Measurements from ENCODE around the gene CYP1A1. TPM values are rescaled to one million over a fixed set of nuclear protein-coding genes. Genes with fewer than 3 reads are reported as not detected.
A peak's percentile ranks its signal among the peaks of the same experiment; 100 is the strongest.
"Not testable (repeated sequence)": the region's sequence is repeated elsewhere in the genome, so short reads cannot be mapped to it uniquely, and the experiment has no call there.

CYP1A1 gene
- total RNA-seq, 5 donors from 2014 or later (not counting 1 experiment from before 2014, with no cell fraction given) = 0.14 to 3.3 (median 1.9) TPM; not detected in 1

GRCh38 chr15:74732846-74733245 is 7.5 kb upstream of the CYP1A1 start:
- H3K4me1 ChIP-seq (ENCODE audit: control insufficient read depth in 1 of 2, extremely low read depth in 1 of 2, insufficient read depth in 2 of 2, low read length in 2 of 2) = no peaks in the 10 kb centered on the region
- peaks cover 2 to 39% of the 10 kb centered on the region in 2 experiments for H3K27me3 ChIP-seq (replicated peaks in 1 of 2; ENCODE audit: control insufficient read depth in 2 of 2, extremely low read depth in 1 of 2, insufficient read depth in 2 of 2, low read length in 1 of 2)
- Mint-ChIP-seq H3K4me1 (no peaks in the 10 kb centered on the region), H3K4me3 (no peak overlapping the region), H3K27ac (no peak overlapping the region), H3K36me3 (no peaks in the 10 kb centered on the region), H3K9me3 (peaks cover 0 to 4% (median under 1%) of the 10 kb centered on the region in 3 donors), H3K27me3 (peaks cover 30 to 57% of the 10 kb centered on the region in 2 donors)
- no peak for DNase-seq
- no peak for ATAC-seq (replicated peaks in 1 of 4)
- ChIA-PET POLR2A (interaction anchor here in 1 of 2 donors (0.6 kb wide), 1 partner anchor 137 kb away, joined by 3 read pairs; no protein-coding TSS in a partner anchor), CTCF (no interaction called here)
- H3K27ac ChIP-seq (ENCODE audit: low read length) = no peak overlapping the region
- H3K9me3 ChIP-seq = no peaks in the 10 kb centered on the region
- no peak overlapping the region for H3K4me3 ChIP-seq (ENCODE audit: control insufficient read depth in 1 of 2, extremely low read depth in 1 of 2, low read length in 1 of 2)
- 73% methylated on average over 3 of the region's 5 CpGs for whole genome bisulfite sequencing (ENCODE audit: insufficient coverage)
- no peaks in the 10 kb centered on the region for H3K36me3 ChIP-seq (ENCODE audit: control insufficient read depth in 2 of 2, extremely low read depth in 1 of 2, insufficient read depth in 1 of 2, low read length in 1 of 2)

DNA sequence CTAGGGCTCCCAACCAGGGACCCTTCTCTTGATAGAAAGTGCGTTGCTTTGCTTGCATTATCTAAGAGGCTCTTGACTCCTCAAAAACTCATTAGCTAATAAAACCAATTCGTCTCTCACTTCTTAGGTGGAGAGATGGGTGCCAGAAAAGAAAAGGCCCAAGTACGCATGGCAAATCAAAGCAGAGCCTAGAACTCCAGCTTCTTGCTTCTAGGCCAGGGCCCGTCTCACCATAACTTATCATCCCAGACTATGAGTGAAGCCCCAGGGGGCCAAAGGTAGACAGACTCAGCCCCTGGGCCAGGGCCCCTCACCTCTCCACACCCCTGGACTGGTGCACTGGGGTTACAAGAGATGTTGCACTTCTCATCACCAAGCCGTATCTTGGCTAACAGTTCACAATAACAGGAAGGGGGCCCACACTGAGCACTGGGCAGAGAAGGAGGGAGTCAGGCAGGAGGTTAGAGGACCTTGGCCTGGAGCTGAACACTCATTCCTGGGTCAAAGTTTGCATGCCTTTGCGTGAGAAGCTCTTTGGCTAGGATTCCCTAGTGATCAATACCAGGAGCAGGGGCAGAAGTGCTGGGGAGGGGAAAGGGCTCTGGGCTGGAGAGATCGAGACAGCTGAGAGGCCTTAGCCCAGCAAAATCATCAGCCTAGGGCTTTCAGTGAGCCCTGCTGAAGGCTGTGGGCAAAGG is 5.4 kb upstream of the CYP1A1 start:
- ATAC-seq (replicated peaks in 1 of 4) = no peak
- H3K27ac Mint-ChIP-seq = no peak overlapping the region
- H3K4me1 Mint-ChIP-seq = peaks cover 6 to 8% (median 7%) of the 10 kb centered on the region in 3 donors
- ChIA-PET POLR2A (no interaction called here), CTCF (interaction anchor here in 1 of 2 donors (0.6 kb wide), 1 partner anchor 38 kb away, joined by 6 read pairs; no protein-coding TSS in a partner anchor)
- WGBS (ENCODE audit: insufficient coverage) = 100% methylated on average over 1 of the region's 7 CpGs
- H3K36me3 Mint-ChIP-seq = no peaks in the 10 kb centered on the region
- no peak for DNase-seq
- H3K4me3 Mint-ChIP-seq = no peak overlapping the region
- H3K4me3 ChIP-seq (ENCODE audit: control insufficient read depth in 1 of 2, extremely low read depth in 1 of 2, low read length in 1 of 2) = no peak overlapping the region
- H3K9me3 ChIP-seq = no peaks in the 10 kb centered on the region
- peaks cover 25 to 48% of the 10 kb centered on the region in 2 donors for H3K27me3 Mint-ChIP-seq
- no peak overlapping the region for H3K27ac ChIP-seq (ENCODE audit: low read length)
- peaks cover 3 to 13% of the 10 kb centered on the region in 2 experiments for H3K4me1 ChIP-seq (ENCODE audit: control insufficient read depth in 1 of 2, extremely low read depth in 1 of 2, insufficient read depth in 2 of 2, low read length in 2 of 2)
- peaks cover 5 to 53% of the 10 kb centered on the region in 2 experiments for H3K27me3 ChIP-seq (replicated peaks in 1 of 2; ENCODE audit: control insufficient read depth in 2 of 2, extremely low read depth in 1 of 2, insufficient read depth in 2 of 2, low read length in 1 of 2)
- H3K9me3 Mint-ChIP-seq = no peaks in the 10 kb centered on the region
- H3K36me3 ChIP-seq (ENCODE audit: control insufficient read depth in 2 of 2, extremely low read depth in 1 of 2, insufficient read depth in 1 of 2, low read length in 1 of 2) = no peaks in the 10 kb centered on the region

- H3K4me1 ChIP-seq (ENCODE audit: control insufficient read depth in 1 of 2, extremely low read depth in 1 of 2, insufficient read depth in 2 of 2, low read length in 2 of 2) = peaks cover 3 to 15% of the 10 kb centered on the region in 2 experiments
- H3K9me3 Mint-ChIP-seq; H3K36me3 ChIP-seq (ENCODE audit: control insufficient read depth in 2 of 2, extremely low read depth in 1 of 2, insufficient read depth in 1 of 2, low read length in 1 of 2); H3K27ac ChIP-seq (ENCODE audit: low read length); H3K9me3 ChIP-seq; H3K36me3 Mint-ChIP-seq; POLR2A ChIA-PET; ATAC-seq (replicated peaks in 1 of 4); DNase-seq; H3K4me3 Mint-ChIP-seq; H3K4me3 ChIP-seq (ENCODE audit: control insufficient read depth in 1 of 2, extremely low read depth in 1 of 2, low read length in 1 of 2); H3K27ac Mint-ChIP-seq; CTCF ChIA-PET: not testable (repeated sequence)
- WGBS (ENCODE audit: insufficient coverage) = no CpG with 5 or more reads among the region's 6 CpGs
- Mint-ChIP-seq H3K4me1 (peaks cover 9 to 13% (median 11%) of the 10 kb centered on the region in 3 donors), H3K27me3 (peaks cover 23 to 44% of the 10 kb centered on the region in 2 donors)
- H3K27me3 ChIP-seq (replicated peaks in 1 of 2; ENCODE audit: control insufficient read depth in 2 of 2, extremely low read depth in 1 of 2, insufficient read depth in 2 of 2, low read length in 1 of 2) = peaks cover 9 to 55% of the 10 kb centered on the region in 2 experiments
Observed at GRCh38 chr15:74729372-74729771, 4.0 kb upstream of the CYP1A1 start.

GRCh38 chr15:74728699-74729098 is 3.4 kb upstream of the CYP1A1 start:
- DNase-seq; H3K36me3 Mint-ChIP-seq; CTCF ChIA-PET; H3K9me3 Mint-ChIP-seq; POLR2A ChIA-PET; H3K4me3 ChIP-seq (ENCODE audit: control insufficient read depth in 1 of 2, extremely low read depth in 1 of 2, low read length in 1 of 2); H3K36me3 ChIP-seq (ENCODE audit: control insufficient read depth in 2 of 2, extremely low read depth in 1 of 2, insufficient read depth in 1 of 2, low read length in 1 of 2); ATAC-seq (replicated peaks in 1 of 4); H3K27ac Mint-ChIP-seq; H3K27ac ChIP-seq (ENCODE audit: low read length); H3K9me3 ChIP-seq; H3K4me3 Mint-ChIP-seq: not testable (repeated sequence)
- H3K4me1 ChIP-seq (ENCODE audit: control insufficient read depth in 1 of 2, extremely low read depth in 1 of 2, insufficient read depth in 2 of 2, low read length in 2 of 2) = peaks cover 3 to 15% of the 10 kb centered on the region in 2 experiments
- peaks cover 9 to 55% of the 10 kb centered on the region in 2 experiments for H3K27me3 ChIP-seq (replicated peaks in 1 of 2; ENCODE audit: control insufficient read depth in 2 of 2, extremely low read depth in 1 of 2, insufficient read depth in 2 of 2, low read length in 1 of 2)
- H3K4me1 Mint-ChIP-seq = peaks cover 9 to 13% (median 11%) of the 10 kb centered on the region in 3 donors
- WGBS (ENCODE audit: insufficient coverage) = 82% methylated on average over 10 of the region's 30 CpGs
- peaks cover 17 to 38% of the 10 kb centered on the region in 2 donors for H3K27me3 Mint-ChIP-seq

DNA sequence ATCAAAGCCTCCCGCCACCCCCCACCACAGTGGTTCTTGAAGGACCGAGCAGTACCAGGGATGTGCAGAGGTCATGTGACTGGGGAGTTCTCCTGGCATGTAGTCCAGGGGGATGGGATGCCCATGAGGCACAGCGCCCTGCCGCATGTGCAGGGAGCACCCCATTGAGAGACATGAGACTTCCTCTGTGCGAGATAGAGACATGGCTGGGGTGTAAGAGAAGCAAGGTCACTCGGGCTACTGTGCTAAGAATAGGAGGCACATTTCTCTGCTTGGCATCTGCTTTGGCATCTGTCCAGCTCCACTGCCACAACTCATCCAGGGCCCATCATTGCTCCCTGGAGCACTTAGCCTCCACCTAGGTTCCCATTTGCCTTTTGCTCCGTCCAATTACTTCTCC is 2.4 kb upstream of the CYP1A1 start:
- DNase-seq = no peak
- no peak for ATAC-seq (replicated peaks in 1 of 4)
- no peaks in the 10 kb centered on the region for H3K9me3 Mint-ChIP-seq
- WGBS (ENCODE audit: insufficient coverage) = 88% methylated on average over 4 of the region's 7 CpGs
- peaks cover 14 to 30% of the 10 kb centered on the region in 2 donors for H3K27me3 Mint-ChIP-seq
- no peak overlapping the region for H3K27ac Mint-ChIP-seq
- Histone ChIP-seq H3K9me3 (no peaks in the 10 kb centered on the region), H3K36me3 (ENCODE audit: control insufficient read depth in 2 of 2, extremely low read depth in 1 of 2, insufficient read depth in 1 of 2, low read length in 1 of 2) (no peaks in the 10 kb centered on the region), H3K27ac (ENCODE audit: low read length) (no peak overlapping the region), H3K27me3 (replicated peaks in 1 of 2; ENCODE audit: control insufficient read depth in 2 of 2, extremely low read depth in 1 of 2, insufficient read depth in 2 of 2, low read length in 1 of 2) (peaks cover 9 to 49% of the 10 kb centered on the region in 2 experiments), H3K4me3 (ENCODE audit: control insufficient read depth in 1 of 2, extremely low read depth in 1 of 2, low read length in 1 of 2) (no peak overlapping the region), H3K4me1 (ENCODE audit: control insufficient read depth in 1 of 2, extremely low read depth in 1 of 2, insufficient read depth in 2 of 2, low read length in 2 of 2) (peaks cover 3 to 15% of the 10 kb centered on the region in 2 experiments)
- peaks cover 9 to 13% (median 11%) of the 10 kb centered on the region in 3 donors for H3K4me1 Mint-ChIP-seq
- CTCF ChIA-PET = interaction anchor here in 1 of 2 donors (0.5 kb wide), 1 partner anchor 9 kb away, joined by 3 read pairs; no protein-coding TSS in a partner anchor
- POLR2A ChIA-PET = no interaction called here
- peak overlapping the region in 2 of 3 donors; percentile 76 to 81 for H3K4me3 Mint-ChIP-seq
- no peaks in the 10 kb centered on the region for H3K36me3 Mint-ChIP-seq

DNA sequence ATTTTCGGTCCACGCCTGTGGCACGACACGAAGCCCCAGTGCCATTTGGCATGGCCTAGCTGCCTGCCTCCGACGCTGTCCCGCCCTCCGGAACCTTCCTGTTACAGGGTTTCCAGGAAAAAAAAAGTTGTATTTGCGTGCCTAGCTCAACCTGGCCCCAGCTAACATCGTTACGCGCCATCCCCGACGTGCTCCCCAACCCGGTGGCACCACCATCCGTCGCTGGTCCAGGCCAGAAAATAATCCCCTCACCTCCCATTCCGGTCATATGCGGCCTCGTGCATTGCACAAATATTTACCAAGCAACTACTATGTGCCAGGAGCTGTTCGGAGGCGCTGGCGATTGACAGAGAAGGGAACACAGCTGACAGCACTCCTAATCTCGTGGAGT is 1.4 kb upstream of the CYP1A1 start:
- H3K4me1 ChIP-seq (ENCODE audit: control insufficient read depth in 1 of 2, extremely low read depth in 1 of 2, insufficient read depth in 2 of 2, low read length in 2 of 2) = peaks cover 3 to 15% of the 10 kb centered on the region in 2 experiments
- no peaks in the 10 kb centered on the region for H3K36me3 Mint-ChIP-seq
- peaks cover 9 to 13% (median 11%) of the 10 kb centered on the region in 3 donors for H3K4me1 Mint-ChIP-seq
- H3K9me3 Mint-ChIP-seq = no peaks in the 10 kb centered on the region
- ChIA-PET POLR2A (no interaction called here), CTCF (interaction anchor here in 1 of 2 donors (0.5 kb wide), 1 partner anchor 723 kb away, joined by 3 read pairs; no protein-coding TSS in a partner anchor)
- 58% methylated on average over 22 of the region's 24 CpGs for WGBS (ENCODE audit: insufficient coverage)
- H3K4me3 Mint-ChIP-seq = peak overlapping the region; percentile 69 to 81 (median 76)
- no peaks in the 10 kb centered on the region for H3K36me3 ChIP-seq (ENCODE audit: control insufficient read depth in 2 of 2, extremely low read depth in 1 of 2, insufficient read depth in 1 of 2, low read length in 1 of 2)
- DNase-seq (no peak), ATAC-seq (replicated peaks in 1 of 4) (peak in 2 of 4 experiments; percentile 3 to 29)
- peaks cover 14 to 24% of the 10 kb centered on the region in 2 donors for H3K27me3 Mint-ChIP-seq
- H3K27ac Mint-ChIP-seq = peak overlapping the region in 1 of 2 donors; percentile 57
- H3K27ac ChIP-seq (ENCODE audit: low read length) = no peak overlapping the region
- no peaks in the 10 kb centered on the region for H3K9me3 ChIP-seq
- peaks cover 9 to 45% of the 10 kb centered on the region in 2 experiments for H3K27me3 ChIP-seq (replicated peaks in 1 of 2; ENCODE audit: control insufficient read depth in 2 of 2, extremely low read depth in 1 of 2, insufficient read depth in 2 of 2, low read length in 1 of 2)
- H3K4me3 ChIP-seq (ENCODE audit: control insufficient read depth in 1 of 2, extremely low read depth in 1 of 2, low read length in 1 of 2) = peak overlapping the region; percentile 74
